ENCODE results near the gene GRIP2. TPM values are rescaled to one million over a fixed set of nuclear protein-coding genes. Genes with fewer than 3 reads are reported as not detected.

GRIP2 gene
- total and polyA plus RNA-seq, 2 donors (not counting 1 experiment from before 2014, with no cell fraction given): under 0.01 to 0.87 TPM

DNA sequence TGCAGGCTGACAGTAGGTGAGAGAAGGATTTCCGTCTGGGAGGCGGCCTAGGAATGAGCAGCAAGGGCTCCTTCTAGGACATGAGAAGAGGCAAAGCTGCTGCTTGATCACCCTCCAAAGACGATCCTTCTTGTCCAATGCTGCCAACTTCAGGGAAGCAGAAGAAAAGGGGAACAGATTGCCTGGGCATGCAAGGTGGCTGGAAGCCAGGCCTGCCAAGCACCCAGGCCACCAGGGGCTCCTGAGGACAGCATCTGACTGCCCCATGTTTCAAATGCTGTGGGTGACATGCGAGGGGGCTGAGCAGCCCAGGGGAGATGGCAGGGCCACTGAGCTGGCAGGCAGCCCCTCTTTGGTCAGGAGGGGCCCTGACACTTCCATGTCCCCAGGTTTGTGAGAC, 3.3 kb upstream of the GRIP2 start:
- Histone ChIP-seq H3K27me3 (ENCODE audit: control insufficient read depth, insufficient read depth, low read length) (peaks cover 2% of the 10 kb centered on the region), H3K27ac (ENCODE audit: insufficient read depth, low read length) (no peak overlapping the region), H4K20me1 (ENCODE audit: control insufficient read depth, extremely low read depth, insufficient read depth, low read length) (no peaks in the 10 kb centered on the region), H3K79me2 (ENCODE audit: control insufficient read depth, insufficient read depth, low read length) (no peaks in the 10 kb centered on the region), H3K4me1 (ENCODE audit: control insufficient read depth, extremely low read depth, insufficient read depth, low read length) (no peaks in the 10 kb centered on the region), H3K36me3 (ENCODE audit: control insufficient read depth, insufficient read depth, low read length) (no peaks in the 10 kb centered on the region), H3K9ac (ENCODE audit: insufficient read depth, low read length) (no peak overlapping the region), H3K4me3 (replicated peaks in 1 of 4; ENCODE audit: control extremely low read depth in 1 of 4, insufficient read depth in 1 of 4, low read depth in 3 of 4, low read length in 4 of 4) (no peak overlapping the region), H2AFZ (ENCODE audit: low read length) (no peak overlapping the region), H3K4me2 (ENCODE audit: extremely low read depth, insufficient read depth, low read length) (no peak overlapping the region), H3K9me3 (ENCODE audit: control insufficient read depth, insufficient read depth, low read depth, low read length) (no peaks in the 10 kb centered on the region)
- DNase-seq (ENCODE audit: low read depth in 2 of 2): no peak
- TF ChIP-seq CTCF (conservative IDR thresholded peaks at IDR 0.05 in 1 of 2, IDR thresholded peaks at IDR 0.05 in 1 of 2; ENCODE audit: low read depth in 1 of 2, low read length in 2 of 2): no peak
- TF ChIP-seq EZH2 (IDR thresholded peaks at IDR 0.05; ENCODE audit: low read length, missing control alignments): no peak

GRCh38 chr3:14542656-14543055, 2.5 kb upstream of the GRIP2 start:
- TF ChIP-seq CTCF (conservative IDR thresholded peaks at IDR 0.05 in 1 of 2, IDR thresholded peaks at IDR 0.05 in 1 of 2; ENCODE audit: low read depth in 1 of 2, low read length in 2 of 2) (no peak), EZH2 (IDR thresholded peaks at IDR 0.05; ENCODE audit: low read length, missing control alignments) (no peak)
- no peaks in the 10 kb centered on the region for H3K79me2 ChIP-seq (ENCODE audit: control insufficient read depth, insufficient read depth, low read length)
- H3K27me3 ChIP-seq (ENCODE audit: control insufficient read depth, insufficient read depth, low read length): peaks cover 2% of the 10 kb centered on the region
- no peak overlapping the region for H2AFZ ChIP-seq (ENCODE audit: low read length)
- H3K27ac ChIP-seq (ENCODE audit: insufficient read depth, low read length): no peak overlapping the region
- H3K9ac ChIP-seq (ENCODE audit: insufficient read depth, low read length): no peak overlapping the region
- no peak overlapping the region for H3K4me2 ChIP-seq (ENCODE audit: extremely low read depth, insufficient read depth, low read length)
- no peak overlapping the region for H3K4me3 ChIP-seq (replicated peaks in 1 of 4; ENCODE audit: control extremely low read depth in 1 of 4, insufficient read depth in 1 of 4, low read depth in 3 of 4, low read length in 4 of 4)
- H4K20me1 ChIP-seq (ENCODE audit: control insufficient read depth, extremely low read depth, insufficient read depth, low read length): no peaks in the 10 kb centered on the region
- no peaks in the 10 kb centered on the region for H3K9me3 ChIP-seq (ENCODE audit: control insufficient read depth, insufficient read depth, low read depth, low read length)
- H3K4me1 ChIP-seq (ENCODE audit: control insufficient read depth, extremely low read depth, insufficient read depth, low read length): no peaks in the 10 kb centered on the region
- no peaks in the 10 kb centered on the region for H3K36me3 ChIP-seq (ENCODE audit: control insufficient read depth, insufficient read depth, low read length)
- DNase-seq (ENCODE audit: low read depth in 2 of 2): no peak

DNA sequence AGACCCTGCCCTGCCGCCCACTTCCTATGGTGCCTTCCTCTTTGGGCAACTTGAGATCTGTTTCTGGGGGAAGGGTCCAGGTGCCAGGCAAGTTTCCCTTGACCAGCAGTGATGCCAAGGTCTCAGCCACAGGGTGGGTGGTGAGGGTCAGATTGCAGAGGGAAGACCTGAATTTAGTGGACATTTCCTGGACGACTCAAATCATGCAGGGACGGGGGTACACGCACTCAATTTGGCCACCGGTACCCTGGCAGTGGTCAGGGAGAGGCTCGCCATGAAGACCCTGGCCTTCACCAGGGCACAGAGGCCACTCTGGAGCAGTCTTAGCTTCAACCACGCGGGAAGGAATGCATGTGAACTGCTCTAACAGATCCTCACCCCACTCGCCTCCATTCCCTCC, 1.5 kb upstream of the GRIP2 start:
- Histone ChIP-seq H3K4me1 (ENCODE audit: control insufficient read depth, extremely low read depth, insufficient read depth, low read length) (no peaks in the 10 kb centered on the region), H2AFZ (ENCODE audit: low read length) (no peak overlapping the region), H4K20me1 (ENCODE audit: control insufficient read depth, extremely low read depth, insufficient read depth, low read length) (no peaks in the 10 kb centered on the region), H3K79me2 (ENCODE audit: control insufficient read depth, insufficient read depth, low read length) (no peaks in the 10 kb centered on the region), H3K36me3 (ENCODE audit: control insufficient read depth, insufficient read depth, low read length) (no peaks in the 10 kb centered on the region), H3K27me3 (ENCODE audit: control insufficient read depth, insufficient read depth, low read length) (peaks cover 2% of the 10 kb centered on the region), H3K9me3 (ENCODE audit: control insufficient read depth, insufficient read depth, low read depth, low read length) (no peaks in the 10 kb centered on the region), H3K4me2 (ENCODE audit: extremely low read depth, insufficient read depth, low read length) (no peak overlapping the region), H3K9ac (ENCODE audit: insufficient read depth, low read length) (no peak overlapping the region), H3K4me3 (replicated peaks in 1 of 4; ENCODE audit: control extremely low read depth in 1 of 4, insufficient read depth in 1 of 4, low read depth in 3 of 4, low read length in 4 of 4) (no peak overlapping the region), H3K27ac (ENCODE audit: insufficient read depth, low read length) (no peak overlapping the region)
- TF ChIP-seq EZH2 (IDR thresholded peaks at IDR 0.05; ENCODE audit: low read length, missing control alignments): no peak
- TF ChIP-seq CTCF (conservative IDR thresholded peaks at IDR 0.05 in 1 of 2, IDR thresholded peaks at IDR 0.05 in 1 of 2; ENCODE audit: low read depth in 1 of 2, low read length in 2 of 2): no peak
- no peak for DNase-seq (ENCODE audit: low read depth in 2 of 2)
